Neural cell (in vitro differentiated cells): ENCODE measurements around the gene IGFBP7. TPM values are rescaled to one million over a fixed set of nuclear protein-coding genes. Genes with fewer than 3 reads are reported as not detected.

Source experiments
- H2AFZ ChIP-seq: fragments of 200-600, 300-800 bp; sonication (generic), shearing (Covaris generic); 2 replicates; pipeline ENCODE4 v1.6.0; 2014; ENCODE audit warnings: low read depth, mild to moderate bottlenecking, antibody characterized with exemption, low read length, moderate library complexity
- H3F3A ChIP-seq: fragments of 200-600 bp; shearing (Covaris generic); 2 replicates; pipeline ENCODE4 v1.6.1; 2016; ENCODE audit warnings: mild to moderate bottlenecking, moderate library complexity, mixed read lengths, antibody characterized with exemption, low read length; ENCODE audit not compliant: insufficient read depth, poor library complexity, severe bottlenecking
- H3K27ac ChIP-seq: fragments of 200-600, 300-800 bp; sonication (generic), shearing (Covaris generic); 2 replicates; pipeline ENCODE4 v1.5.1; 2014; ENCODE audit warnings: mild to moderate bottlenecking, low read length, moderate library complexity
- H3K27me3 ChIP-seq: fragments of 300-800, 200-600 bp; sonication (generic), shearing (Covaris generic); 2 replicates; pipeline ENCODE4 v1.6.0; 2014; ENCODE audit warnings: mild to moderate bottlenecking, low read depth, low read length, moderate library complexity; ENCODE audit not compliant: insufficient read depth
- H3K36me3 ChIP-seq: fragments of 300-800, 200-600 bp; sonication (generic), shearing (Covaris generic); 2 replicates; pipeline ENCODE4 v1.5.1; 2014; ENCODE audit warnings: mild to moderate bottlenecking, antibody characterized with exemption, low read length, moderate library complexity; ENCODE audit not compliant: insufficient read depth
- H3K4me2 ChIP-seq: fragments of 300-800, 200-600 bp; sonication (generic), shearing (Covaris generic); 2 replicates; pipeline ENCODE4 v1.6.0; 2014; ENCODE audit warnings: mild to moderate bottlenecking, low read length
- H3K4me3 ChIP-seq: fragments of 300-800, 200-600 bp; sonication (generic), shearing (Covaris generic); 2 replicates; pipeline ENCODE4 v1.5.1; 2014; ENCODE audit warnings: mild to moderate bottlenecking, low read length, moderate library complexity
- H3K79me2 ChIP-seq: fragments of 200-600 bp; shearing (Covaris generic); replicated peaks from 2 replicates; pipeline ENCODE4 v1.6.0; 2014; ENCODE audit warnings: mild to moderate bottlenecking, low read length, moderate library complexity; ENCODE audit not compliant: insufficient read depth
- H3K9ac ChIP-seq: fragments of 300-800, 200-600 bp; sonication (generic), shearing (Covaris generic); 2 replicates; pipeline ENCODE4 v1.6.1; 2016; ENCODE audit warnings: mild to moderate bottlenecking, low read length, mixed read lengths
- H3K9me2 ChIP-seq: fragments of 200-600 bp; shearing (Covaris generic); 2 replicates; pipeline ENCODE4 v1.6.1; 2016; ENCODE audit warnings: mild to moderate bottlenecking, low read length, mixed read lengths; ENCODE audit not compliant: insufficient read depth
- H3K9me3 ChIP-seq: fragments of 200-600, 300-800 bp; sonication (generic), shearing (Covaris generic); 2 replicates; pipeline ENCODE4 v1.6.1; 2016; ENCODE audit warnings: mild to moderate bottlenecking, mixed run types, low read length, moderate library complexity, mixed read lengths
- H4K20me1 ChIP-seq: fragments of 200-600 bp; shearing (Covaris generic); 2 replicates; pipeline ENCODE4 v1.6.1; 2016; ENCODE audit warnings: mild to moderate bottlenecking, mixed run types; ENCODE audit not compliant: insufficient read depth
- CTCF ChIP-seq: fragments of 450-650 bp; IDR thresholded peaks from 2 replicates; pipeline ENCODE4 v1.5.1; 2014; ENCODE audit warnings: antibody characterized with exemption, mild to moderate bottlenecking, moderate library complexity; ENCODE audit not compliant: poor library complexity, severe bottlenecking
- EP300 ChIP-seq: fragments of 450-650 bp; conservative IDR thresholded peaks from 2 replicates; pipeline ENCODE4 v1.6.1; 2014; ENCODE audit warnings: antibody characterized with exemption, mild to moderate bottlenecking, moderate library complexity; ENCODE audit not compliant: poor library complexity, severe bottlenecking
- EZH2 ChIP-seq: fragments of 200-600, 300-800 bp; shearing (Covaris generic), sonication (generic); IDR thresholded peaks from 2 replicates; pipeline ENCODE4 v1.6.1; 2014; ENCODE audit warnings: antibody characterized with exemption, low read length, borderline replicate concordance, mild to moderate bottlenecking; ENCODE audit not compliant: insufficient read depth, poor library complexity, severe bottlenecking
- MXI1 ChIP-seq: fragments of 450-650 bp; conservative IDR thresholded peaks from 2 replicates; pipeline ENCODE4 v1.6.1; 2014; ENCODE audit warnings: antibody characterized with exemption, mild to moderate bottlenecking; ENCODE audit not compliant: poor library complexity, severe bottlenecking
- POLR2AphosphoS5 ChIP-seq: IDR thresholded peaks from 2 replicates; pipeline ENCODE4 v1.6.1; 2012
- RAD21 ChIP-seq: fragments of 450-650 bp; conservative IDR thresholded peaks from 2 replicates; pipeline ENCODE4 v1.6.1; 2014; ENCODE audit warnings: antibody characterized with exemption, mild to moderate bottlenecking, moderate library complexity
- REST ChIP-seq: IDR thresholded peaks from 2 replicates; pipeline ENCODE4 v1.6.1; 2012; ENCODE audit warnings: borderline replicate concordance
- SMC3 ChIP-seq: fragments of 450-650 bp; conservative IDR thresholded peaks from 2 replicates; pipeline ENCODE4 v1.6.1; 2014; ENCODE audit warnings: antibody characterized with exemption, mild to moderate bottlenecking, moderate library complexity; ENCODE audit not compliant: poor library complexity
- TAF1 ChIP-seq: IDR thresholded peaks from 2 replicates; pipeline ENCODE4 v1.6.1; 2012; ENCODE audit warnings: low read depth
- polyA plus RNA-seq: library from polyadenylated mRNA; depleted of rRNA; stranded (reverse); fragments of >200 nt; gene quantifications from 2 replicates; pipeline ENCODE4 v1.2.3, GENCODE V29; 2014

Gene IGFBP7
- polyA plus RNA-seq, 1 donor from 2014 or later = 0.33 TPM

- Histone ChIP-seq H3K27ac (no peak overlapping the region), H3K9me3 (no peaks in the 10 kb centered on the region), H2AFZ (no peak overlapping the region), H3K79me2 (no peaks in the 10 kb centered on the region), H3K4me3 (no peak overlapping the region), H3F3A (no peaks in the 10 kb centered on the region), H3K27me3 (no peaks in the 10 kb centered on the region), H3K4me2 (no peak overlapping the region), H4K20me1 (no peaks in the 10 kb centered on the region), H3K36me3 (no peaks in the 10 kb centered on the region), H3K9me2 (no peaks in the 10 kb centered on the region), H3K9ac (no peak overlapping the region)
- TF ChIP-seq TAF1 = no peak
- no peak for TF ChIP-seq RAD21
- no peak for TF ChIP-seq POLR2AphosphoS5
- no peak for TF ChIP-seq SMC3
- no peak for TF ChIP-seq EP300
- no peak for TF ChIP-seq REST
- no peak for TF ChIP-seq MXI1
- TF ChIP-seq EZH2 = no peak
- no peak for TF ChIP-seq CTCF
Observed at GRCh38 chr4:57059890-57060716, 50.1 kb downstream of the IGFBP7 start.

GRCh38 chr4:57055886-57056285 lies 54.3 kb downstream of the IGFBP7 start:
- H3K27me3 ChIP-seq = no peaks in the 10 kb centered on the region
- no peak overlapping the region for H3K4me2 ChIP-seq
- no peak overlapping the region for H3K27ac ChIP-seq
- H3F3A ChIP-seq = no peaks in the 10 kb centered on the region
- no peaks in the 10 kb centered on the region for H4K20me1 ChIP-seq
- no peaks in the 10 kb centered on the region for H3K36me3 ChIP-seq
- H3K79me2 ChIP-seq = no peaks in the 10 kb centered on the region
- no peaks in the 10 kb centered on the region for H3K9me2 ChIP-seq
- no peak overlapping the region for H3K9ac ChIP-seq
- no peaks in the 10 kb centered on the region for H3K9me3 ChIP-seq
- H3K4me3 ChIP-seq = no peak overlapping the region
- TF ChIP-seq SMC3 (no peak), POLR2AphosphoS5 (no peak), EZH2 (no peak), TAF1 (no peak), CTCF (no peak), REST (no peak), EP300 (no peak), MXI1 (no peak), RAD21 (no peak)
- no peak overlapping the region for H2AFZ ChIP-seq
